Vagina (tissue), 2 donors: Measurements from ENCODE around the gene EIPR1.

Experiments used
- CTCF ChIP-seq, 3 experiments: fragments of 450-650 bp in 2 of 3; fragments of 200-600 bp in 1 of 3; sonication (generic) in 1 of 3; IDR thresholded peaks; one replicate each; pipeline ENCODE4 v1.5.1; 2017 to 2019; ENCODE audit warnings: antibody characterized with exemption in 3 of 3, mild to moderate bottlenecking in 2 of 3, moderate library complexity in 2 of 3
- POLR2A ChIP-seq, 2 donors: fragments of 450-650 bp; IDR thresholded peaks; one replicate each; pipeline ENCODE4 v1.6.1; 2017; ENCODE audit warnings: antibody characterized with exemption in 2 of 2, mild to moderate bottlenecking in 2 of 2, moderate library complexity in 2 of 2
- POLR2AphosphoS5 ChIP-seq, 2 donors: sonication (generic); formaldehyde crosslinking; IDR thresholded peaks; one replicate each; pipeline ENCODE4 v1.9.0; 2017; ENCODE audit warnings: antibody characterized with exemption in 2 of 2, mild to moderate bottlenecking in 2 of 2, low read depth in 1 of 2; ENCODE audit not compliant: insufficient read depth in 1 of 2

- TF ChIP-seq CTCF (IDR thresholded peaks at IDR 0.05) (no peak), POLR2A (IDR thresholded peaks at IDR 0.05) (no peak), POLR2AphosphoS5 (IDR thresholded peaks at IDR 0.05; ENCODE audit: insufficient read depth in 1 of 2, low read depth in 1 of 2) (no peak)
Observed at GRCh38 chr2:3168230-3168891, 209.3 kb downstream of the EIPR1 start.
